Breast epithelium (tissue), 4 donors: ENCODE data around the gene WNT3. TPM values are rescaled to one million over a fixed set of nuclear protein-coding genes. Genes with fewer than 3 reads are reported as not detected.
"Not testable (repeated sequence)": the region's sequence is repeated elsewhere in the genome, so short reads cannot be mapped to it uniquely, and the experiment has no call there.

Experiments used
- DNase-seq, 2 donors: peaks; one replicate each; pipeline ENCODE4 v3.0.0-alpha.2; 2019; ENCODE audit warnings: low spot score in 2 of 2
- H3K27ac ChIP-seq, 2 donors: fragments of 200-600 bp; sonication (generic) in 1 of 2; one replicate each; pipeline ENCODE4 v1.5.1; 2016 to 2019; ENCODE audit warnings: mild to moderate bottlenecking in 1 of 2
- H3K27me3 ChIP-seq, 2 donors: fragments of 200-600 bp; sonication (generic) in 1 of 2; one replicate each; pipeline versions ENCODE4 v1.5.1 to v1.6.0; 2017 to 2019; ENCODE audit warnings: control low read depth in 1 of 2, mild to moderate bottlenecking in 1 of 2
- H3K36me3 ChIP-seq: fragments of 200-600 bp; one replicate; pipeline ENCODE4 v1.5.1; 2019
- H3K4me1 ChIP-seq, 2 donors: fragments of 200-600 bp; sonication (generic); one replicate each; pipeline ENCODE4 v1.5.1; 2016 to 2019; ENCODE audit warnings: control low read depth in 1 of 2
- H3K4me3 ChIP-seq, 3 donors: fragments of 200-600 bp; sonication (generic); 1 replicate in 2 of 3; 2 replicates in 1 of 3; pipeline ENCODE4 v1.5.1; 2016 to 2019; ENCODE audit warnings: mild to moderate bottlenecking in 3 of 3, moderate library complexity in 2 of 3
- H3K9me3 ChIP-seq, 2 donors: fragments of 200-600 bp; sonication (generic) in 1 of 2; one replicate each; pipeline ENCODE4 v1.5.1; 2016 to 2019; ENCODE audit warnings: control low read depth in 1 of 2
- POLR2A ChIP-seq: fragments of 450-650 bp; IDR thresholded peaks from one replicate; pipeline ENCODE4 v1.6.1; 2016; ENCODE audit warnings: antibody characterized with exemption, mild to moderate bottlenecking, moderate library complexity
- POLR2AphosphoS5 ChIP-seq, 3 donors: sonication (generic); formaldehyde crosslinking; IDR thresholded peaks; one replicate each; pipeline ENCODE4 v1.6.1; 2017; ENCODE audit warnings: antibody characterized with exemption in 3 of 3
- intact Hi-C: fragments of 100-400 bp; cut with DNase I; formaldehyde crosslinking; loops from one replicate; pipeline ENCODE4 v1.15.1; 2023; ENCODE audit warnings: low total_unique reads
- total RNA-seq, 3 donors: library from RNA; depleted of rRNA; stranded (reverse); fragments of >200 nt; gene quantifications; one replicate each; pipeline ENCODE4 v1.1.0, GENCODE V29; 2016
- TF ChIP-seq, protein P1 (sequence below), 3 donors: fragments of 450-650 bp; IDR thresholded peaks; one replicate each; pipeline ENCODE4 v1.5.1; 2016 to 2017; ENCODE audit warnings: antibody characterized with exemption in 3 of 3, mild to moderate bottlenecking in 3 of 3, moderate library complexity in 3 of 3

WNT3 gene
- total RNA-seq, 3 donors from 2014 or later, result 0.48 to 2.9 (median 1.6) TPM

DNA sequence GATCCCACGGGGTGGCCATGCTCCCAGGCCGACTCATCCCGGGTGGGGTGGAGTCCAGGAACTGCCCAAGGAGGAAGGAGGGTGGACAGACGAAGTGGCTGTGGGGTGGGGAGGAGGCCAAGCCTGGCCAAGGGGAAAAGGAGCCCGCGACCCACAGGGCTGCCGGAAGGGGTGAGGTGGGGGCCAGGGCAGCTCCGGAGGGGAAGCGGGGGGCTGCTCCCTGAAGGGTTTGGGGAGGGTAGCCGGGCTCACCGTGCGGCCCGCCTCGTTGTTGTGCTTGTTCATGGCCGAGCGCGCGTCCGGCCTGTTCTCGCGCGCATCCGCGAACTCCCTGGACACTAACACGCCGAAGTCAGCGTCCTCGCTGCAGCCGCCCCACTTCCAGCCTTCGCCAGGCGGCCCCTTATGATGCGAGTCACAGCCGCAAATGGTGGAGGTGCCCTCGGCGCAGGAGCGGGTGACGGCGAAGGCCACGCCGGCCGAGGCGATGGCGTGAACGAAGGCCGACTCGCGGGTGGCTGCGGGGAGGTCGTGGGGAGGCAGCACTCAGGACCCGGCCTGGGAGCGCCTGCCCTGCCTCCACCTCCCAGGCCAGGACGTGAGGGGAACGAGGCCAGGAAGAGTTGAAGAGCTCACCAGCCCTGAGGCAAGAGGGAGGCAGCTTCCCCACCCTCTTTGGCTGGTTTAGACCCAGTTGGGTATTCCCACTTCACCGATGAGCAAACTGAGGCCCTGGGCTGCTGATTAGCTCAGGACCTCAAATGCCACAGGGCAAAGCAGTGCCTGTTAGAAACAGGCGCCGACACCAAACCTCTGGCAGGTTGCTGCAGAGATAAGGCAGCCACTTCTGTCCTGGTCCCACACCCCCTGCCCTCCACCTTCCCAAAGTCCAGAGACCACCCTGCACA is 48.7 kb downstream of the WNT3 start:
- Histone ChIP-seq H3K9me3 (no peaks in the 10 kb centered on the region), H3K4me1 (peaks cover 5 to 7% of the 10 kb centered on the region in 2 donors), H3K27ac (no peak overlapping the region), H3K27me3 (no peaks in the 10 kb centered on the region), H3K36me3 (no peaks in the 10 kb centered on the region), H3K4me3 (peak overlapping the region; percentile 24 to 63 (median 35))
- intact Hi-C loops, result no loop called here
- no peak for DNase-seq
- TF ChIP-seq, protein P1, sequence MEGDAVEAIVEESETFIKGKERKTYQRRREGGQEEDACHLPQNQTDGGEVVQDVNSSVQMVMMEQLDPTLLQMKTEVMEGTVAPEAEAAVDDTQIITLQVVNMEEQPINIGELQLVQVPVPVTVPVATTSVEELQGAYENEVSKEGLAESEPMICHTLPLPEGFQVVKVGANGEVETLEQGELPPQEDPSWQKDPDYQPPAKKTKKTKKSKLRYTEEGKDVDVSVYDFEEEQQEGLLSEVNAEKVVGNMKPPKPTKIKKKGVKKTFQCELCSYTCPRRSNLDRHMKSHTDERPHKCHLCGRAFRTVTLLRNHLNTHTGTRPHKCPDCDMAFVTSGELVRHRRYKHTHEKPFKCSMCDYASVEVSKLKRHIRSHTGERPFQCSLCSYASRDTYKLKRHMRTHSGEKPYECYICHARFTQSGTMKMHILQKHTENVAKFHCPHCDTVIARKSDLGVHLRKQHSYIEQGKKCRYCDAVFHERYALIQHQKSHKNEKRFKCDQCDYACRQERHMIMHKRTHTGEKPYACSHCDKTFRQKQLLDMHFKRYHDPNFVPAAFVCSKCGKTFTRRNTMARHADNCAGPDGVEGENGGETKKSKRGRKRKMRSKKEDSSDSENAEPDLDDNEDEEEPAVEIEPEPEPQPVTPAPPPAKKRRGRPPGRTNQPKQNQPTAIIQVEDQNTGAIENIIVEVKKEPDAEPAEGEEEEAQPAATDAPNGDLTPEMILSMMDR (IDR thresholded peaks at IDR 0.05), result no peak
- TF ChIP-seq POLR2A (no peak), POLR2AphosphoS5 (IDR thresholded peaks at IDR 0.05) (no peak)

DNA sequence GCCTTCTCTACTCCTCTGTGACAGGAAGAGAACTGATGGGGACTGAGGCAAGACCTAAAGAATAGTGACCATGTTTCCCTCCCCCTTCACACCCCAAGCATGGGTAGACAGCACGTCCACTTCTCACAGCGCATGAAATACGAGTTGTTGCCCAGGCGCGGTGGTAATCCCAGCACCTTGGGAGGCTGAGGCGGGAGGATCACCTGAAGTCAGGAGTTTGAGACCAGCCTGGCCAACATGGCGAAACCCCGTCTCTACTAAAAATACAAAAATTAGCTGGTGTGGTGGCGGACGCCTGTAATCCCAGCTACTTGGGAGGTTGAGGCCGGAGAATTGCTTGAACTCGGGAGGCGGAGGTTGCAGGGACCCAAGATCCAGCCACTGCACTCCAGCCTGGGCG is 49.6 kb downstream of the WNT3 start:
- H3K27ac ChIP-seq, DNase-seq, intact Hi-C loops, H3K4me1 ChIP-seq, H3K4me3 ChIP-seq, H3K36me3 ChIP-seq, H3K27me3 ChIP-seq, H3K9me3 ChIP-seq: not testable (repeated sequence)

DNA sequence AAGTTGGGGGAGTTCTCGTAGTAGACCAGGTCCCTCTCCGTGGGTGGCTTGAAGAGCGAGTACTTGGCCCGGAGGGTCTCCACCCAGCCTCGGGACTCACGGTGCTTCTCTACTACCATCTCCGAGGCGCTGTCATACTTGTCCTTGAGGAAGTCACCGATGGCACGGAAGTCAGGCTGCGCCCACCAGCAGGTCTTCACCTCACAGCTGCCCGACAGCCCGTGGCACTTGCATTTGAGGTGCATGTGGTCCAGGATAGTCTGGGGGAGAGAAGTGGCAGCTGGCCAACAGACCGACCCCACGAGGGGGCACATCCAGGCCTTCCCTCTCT is 50.0 kb downstream of the WNT3 start:
- intact Hi-C loops, result no loop called here
- DNase-seq, result no peak

DNA sequence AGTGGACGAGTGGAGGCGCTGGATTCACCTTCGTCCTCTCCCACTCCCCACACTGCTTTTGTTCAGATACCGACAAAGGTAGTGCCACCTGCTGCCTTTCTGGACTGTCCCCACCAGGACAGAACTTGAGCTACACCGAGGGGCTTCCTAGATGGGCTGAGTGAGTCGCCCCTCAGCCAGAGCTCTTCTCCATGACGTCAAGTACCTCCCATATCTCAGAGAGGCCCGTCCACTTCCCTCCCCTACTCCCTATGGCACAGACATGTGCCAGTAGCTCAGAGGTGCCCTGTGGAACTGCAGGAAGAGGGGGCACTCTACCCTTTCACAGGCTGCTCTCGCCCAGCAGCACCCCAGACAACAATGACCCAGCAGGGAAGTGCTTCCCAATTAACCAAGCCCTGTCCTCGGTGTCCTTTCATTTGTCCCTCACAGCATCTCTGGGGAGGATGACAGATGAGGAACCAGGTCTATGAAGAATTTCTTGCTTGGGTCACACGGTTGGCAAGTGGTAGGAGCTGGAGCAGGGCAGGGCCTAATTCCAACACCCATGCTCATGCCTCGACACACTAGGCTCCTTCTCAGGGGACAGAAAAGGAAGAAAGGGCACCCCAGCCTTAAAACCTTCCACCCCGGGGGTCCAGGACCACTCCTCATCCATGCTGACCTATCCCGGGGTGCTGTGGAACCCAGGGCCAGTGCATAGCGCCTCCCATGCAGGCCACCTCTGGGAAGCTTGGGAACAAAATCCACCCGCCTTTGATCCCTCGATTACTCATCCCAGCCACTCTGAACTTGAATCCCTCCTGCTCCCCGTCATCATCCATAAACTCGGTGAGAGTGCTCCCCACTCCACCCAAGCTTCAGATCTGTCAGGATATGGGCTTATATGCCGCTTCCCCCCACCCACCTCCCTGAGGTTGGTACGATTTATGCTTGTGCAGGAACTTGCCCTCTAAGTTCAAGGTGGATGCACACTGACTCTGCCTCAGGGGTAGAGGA is 51.7 kb downstream of the WNT3 start:
- no peak for DNase-seq

More for the DNA sequence above, 50.0 kb downstream of the WNT3 start:
- H3K36me3 ChIP-seq, result no peaks in the 10 kb centered on the region
- H3K4me3 ChIP-seq, result no peak overlapping the region
- no peaks in the 10 kb centered on the region for H3K9me3 ChIP-seq
- peaks cover 5 to 7% of the 10 kb centered on the region in 2 donors for H3K4me1 ChIP-seq
- H3K27ac ChIP-seq, result no peak overlapping the region
- TF ChIP-seq, protein P1 (IDR thresholded peaks at IDR 0.05), result no peak
- no peaks in the 10 kb centered on the region for H3K27me3 ChIP-seq

DNA sequence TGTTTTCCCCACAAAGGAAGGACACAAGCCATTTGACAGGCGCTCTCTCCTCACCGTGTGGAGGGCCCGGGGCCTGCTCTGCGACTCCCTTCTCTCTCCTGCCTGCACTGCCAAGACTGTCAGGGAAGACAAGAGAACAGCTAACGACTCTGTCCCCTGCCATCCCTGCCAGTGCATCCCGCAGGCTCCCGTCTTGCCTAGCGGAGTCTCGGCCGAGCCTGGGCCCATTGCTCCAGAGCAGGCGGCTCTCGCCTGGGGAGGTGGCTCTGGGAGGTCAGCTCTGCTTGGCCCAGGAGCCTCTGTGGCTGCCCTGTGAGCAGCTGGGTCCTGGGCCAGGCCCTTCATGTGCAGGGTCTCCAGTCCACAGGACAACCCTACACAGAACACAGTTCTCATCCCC is 53.0 kb downstream of the WNT3 start:
- Histone ChIP-seq H3K4me1 (peaks cover 5 to 7% of the 10 kb centered on the region in 2 donors), H3K9me3 (no peaks in the 10 kb centered on the region), H3K27ac (peak overlapping the region; percentile 73 to 77), H3K36me3 (no peaks in the 10 kb centered on the region), H3K27me3 (no peaks in the 10 kb centered on the region), H3K4me3 (no peak overlapping the region)
- DNase-seq, result no peak
- TF ChIP-seq, protein P1 (IDR thresholded peaks at IDR 0.05), result no peak
- TF ChIP-seq POLR2AphosphoS5 (IDR thresholded peaks at IDR 0.05) (no peak), POLR2A (no peak)
- intact Hi-C loops, result no loop called here

More for the DNA sequence above, 51.7 kb downstream of the WNT3 start:
- no peaks in the 10 kb centered on the region for H3K27me3 ChIP-seq
- no peak overlapping the region for H3K4me3 ChIP-seq
- no peaks in the 10 kb centered on the region for H3K9me3 ChIP-seq
- no peak overlapping the region for H3K27ac ChIP-seq
- peaks cover 5 to 7% of the 10 kb centered on the region in 2 donors for H3K4me1 ChIP-seq
- intact Hi-C loops, result no loop called here
- TF ChIP-seq, protein P1 (IDR thresholded peaks at IDR 0.05), result no peak
- no peaks in the 10 kb centered on the region for H3K36me3 ChIP-seq
